AG10803 (cell line): ENCODE measurements around the gene RGS12.

Experiments
- DNase-seq: peaks from one replicate; pipeline ENCODE4 v3.0.0; 2010; ENCODE audit warnings: low read depth
- H3K4me3 ChIP-seq: 2 replicates; pipeline ENCODE4 v1.5.1; 2011; ENCODE audit warnings: mild to moderate bottlenecking, low read length, control low read depth
- CTCF ChIP-seq: conservative IDR thresholded peaks from 2 replicates; pipeline ENCODE4 v1.5.1; 2011; ENCODE audit warnings: mild to moderate bottlenecking, low read length, control low read depth, inconsistent platforms

RGS12 gene

GRCh38 chr4:3336382-3337356, 43.8 kb downstream of the RGS12 start:
- no peak for TF ChIP-seq CTCF
- no peak for DNase-seq
- H3K4me3 ChIP-seq: no peak overlapping the region

GRCh38 chr4:3337357-3337732, 44.5 kb downstream of the RGS12 start:
- TF ChIP-seq CTCF: no peak
- DNase-seq: no peak
- H3K4me3 ChIP-seq: no peak overlapping the region

GRCh38 chr4:3337811-3338210, 45.0 kb downstream of the RGS12 start:
- no peak overlapping the region for H3K4me3 ChIP-seq
- no peak for DNase-seq
- no peak for TF ChIP-seq CTCF

GRCh38 chr4:3338321-3338838, 45.6 kb downstream of the RGS12 start:
- H3K4me3 ChIP-seq: no peak overlapping the region
- TF ChIP-seq CTCF: no peak
- no peak for DNase-seq

GRCh38 chr4:3338976-3339531, 46.2 kb downstream of the RGS12 start:
- no peak for TF ChIP-seq CTCF
- H3K4me3 ChIP-seq: no peak overlapping the region
- DNase-seq: no peak

- no peak overlapping the region for H3K4me3 ChIP-seq
- no peak for DNase-seq
- no peak for TF ChIP-seq CTCF
These were observed 46.8 kb downstream of the RGS12 start for GRCh38 chr4:3339577-3339976.
